ENCODE measurements around the gene XYLT1.

GRCh38 chr16:17313085-17313611 lies 157.6 kb downstream of the XYLT1 start:
- TF ChIP-seq EZH2 (IDR thresholded peaks at IDR 0.05; ENCODE audit: low read length, unreplicated experiment), result no peak
- TF ChIP-seq, protein P1, sequence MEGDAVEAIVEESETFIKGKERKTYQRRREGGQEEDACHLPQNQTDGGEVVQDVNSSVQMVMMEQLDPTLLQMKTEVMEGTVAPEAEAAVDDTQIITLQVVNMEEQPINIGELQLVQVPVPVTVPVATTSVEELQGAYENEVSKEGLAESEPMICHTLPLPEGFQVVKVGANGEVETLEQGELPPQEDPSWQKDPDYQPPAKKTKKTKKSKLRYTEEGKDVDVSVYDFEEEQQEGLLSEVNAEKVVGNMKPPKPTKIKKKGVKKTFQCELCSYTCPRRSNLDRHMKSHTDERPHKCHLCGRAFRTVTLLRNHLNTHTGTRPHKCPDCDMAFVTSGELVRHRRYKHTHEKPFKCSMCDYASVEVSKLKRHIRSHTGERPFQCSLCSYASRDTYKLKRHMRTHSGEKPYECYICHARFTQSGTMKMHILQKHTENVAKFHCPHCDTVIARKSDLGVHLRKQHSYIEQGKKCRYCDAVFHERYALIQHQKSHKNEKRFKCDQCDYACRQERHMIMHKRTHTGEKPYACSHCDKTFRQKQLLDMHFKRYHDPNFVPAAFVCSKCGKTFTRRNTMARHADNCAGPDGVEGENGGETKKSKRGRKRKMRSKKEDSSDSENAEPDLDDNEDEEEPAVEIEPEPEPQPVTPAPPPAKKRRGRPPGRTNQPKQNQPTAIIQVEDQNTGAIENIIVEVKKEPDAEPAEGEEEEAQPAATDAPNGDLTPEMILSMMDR (conservative IDR thresholded peaks at IDR 0.05; ENCODE audit: low read depth, low read length), result no peak
